Left hindlimb (tissue), 1 donor: Measurements from ENCODE around the gene ARL6IP6.
"Not testable (repeated sequence)": the region's sequence is repeated elsewhere in the genome, so short reads cannot be mapped to it uniquely, and the experiment has no call there.

Source experiments
- DNase-seq: peaks from one replicate; pipeline ENCODE4 v3.0.0-alpha.2; 2018

ARL6IP6 gene

DNA sequence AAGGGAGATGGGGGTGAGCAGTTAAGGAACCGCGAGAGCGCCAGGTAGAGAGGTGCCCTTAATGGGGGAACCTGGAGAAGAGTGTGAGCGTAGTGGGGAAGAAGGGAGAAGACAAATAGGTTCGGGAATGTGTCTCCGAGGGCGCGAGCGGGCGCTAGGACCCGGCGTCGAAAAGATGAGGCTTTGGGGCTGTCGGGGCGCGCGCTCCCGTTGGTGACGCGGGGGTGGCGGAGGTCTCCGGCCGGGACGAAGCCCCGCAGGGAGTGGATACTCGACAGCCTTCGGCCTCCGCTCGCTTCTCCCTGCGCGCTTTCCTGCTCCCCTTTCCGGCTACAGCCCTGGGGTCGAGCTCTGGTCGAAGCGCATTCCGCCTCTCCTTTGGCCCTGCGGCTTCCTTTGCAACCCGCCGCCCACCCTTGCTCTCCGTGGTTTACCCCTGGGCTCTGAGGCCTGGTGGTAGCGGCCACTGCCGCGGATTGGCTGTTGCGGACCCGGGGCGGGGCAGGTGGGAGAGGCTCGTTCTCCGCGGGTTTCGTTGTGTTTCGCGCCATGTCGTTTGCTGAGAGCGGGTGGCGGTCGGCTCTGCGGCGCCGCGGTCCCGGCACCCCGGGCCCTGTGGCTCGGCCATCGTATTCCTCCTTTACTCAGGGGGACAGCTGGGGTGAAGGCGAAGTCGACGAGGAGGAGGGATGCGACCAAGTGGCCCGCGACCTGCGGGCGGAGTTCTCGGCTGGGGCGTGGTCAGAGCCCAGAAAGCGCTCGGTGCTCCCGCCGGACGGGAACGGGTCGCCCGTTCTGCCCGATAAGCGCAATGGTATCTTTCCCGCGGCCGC, at the start of gene ARL6IP6:
Gene ARL6IP6, plus strand, starts transcription at position 545 of the 833 bp plus-strand sequence. Its CDS starts 5 bp downstream, at position 550.
- DNase-seq: peak; percentile 96

DNA sequence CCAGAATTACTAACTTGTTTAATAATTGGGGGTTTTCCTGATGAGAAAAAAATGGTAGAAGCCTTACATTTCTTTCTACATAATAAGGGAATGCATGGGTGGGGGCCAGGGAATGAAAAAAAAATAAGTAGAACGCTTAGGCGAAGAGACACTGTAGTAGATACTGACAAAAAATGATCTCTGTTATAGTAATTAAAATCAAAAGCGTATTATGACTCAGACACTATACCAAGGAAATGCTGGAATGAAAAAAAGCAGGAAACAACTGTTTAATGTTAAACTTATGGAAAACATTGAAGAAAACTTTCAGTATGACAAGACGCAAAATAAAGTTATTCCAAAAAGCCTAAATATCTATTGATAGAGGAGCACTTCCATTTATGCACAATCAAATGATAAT, 44.1 kb upstream of the ARL6IP6 start:
- no peak for DNase-seq

DNA sequence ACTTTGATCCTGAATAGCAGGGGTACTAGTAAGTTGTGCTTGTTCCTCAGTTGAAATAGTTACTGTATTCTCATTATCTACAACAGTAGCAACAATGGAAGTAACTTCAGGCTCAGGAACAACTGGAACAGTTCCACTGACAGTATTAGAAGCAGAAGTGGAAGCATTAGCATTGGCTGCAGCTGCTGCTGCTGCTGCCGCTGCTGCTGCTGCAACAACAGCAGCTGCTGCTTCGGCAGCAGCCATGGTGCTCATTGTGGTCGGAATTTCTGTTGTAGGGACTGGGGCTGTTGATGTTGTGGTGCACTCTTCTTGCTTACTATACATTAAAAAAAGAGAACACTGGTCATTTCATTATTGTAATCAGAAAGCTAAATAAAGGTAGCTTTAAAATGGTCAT, 42.0 kb upstream of the ARL6IP6 start:
- DNase-seq: no peak

DNA sequence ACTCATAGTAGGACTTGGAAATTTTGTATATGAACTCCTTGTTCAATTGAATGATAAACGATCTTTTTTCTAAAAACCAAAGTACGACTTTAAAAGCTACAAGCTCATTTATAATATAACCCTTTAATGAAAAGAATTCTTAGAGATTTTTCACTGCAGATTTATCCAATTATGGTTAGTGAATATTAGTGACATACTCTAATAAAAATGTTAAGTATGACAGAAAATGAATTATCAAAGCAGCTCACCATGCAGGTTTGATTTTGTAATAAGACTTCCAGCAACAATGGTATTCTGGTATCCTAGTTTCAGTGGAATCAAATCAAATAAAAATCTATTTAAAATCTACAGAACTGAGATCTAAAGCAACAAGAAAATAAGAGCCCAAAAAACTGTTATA, 39.6 kb upstream of the ARL6IP6 start:
- DNase-seq: no peak

DNA sequence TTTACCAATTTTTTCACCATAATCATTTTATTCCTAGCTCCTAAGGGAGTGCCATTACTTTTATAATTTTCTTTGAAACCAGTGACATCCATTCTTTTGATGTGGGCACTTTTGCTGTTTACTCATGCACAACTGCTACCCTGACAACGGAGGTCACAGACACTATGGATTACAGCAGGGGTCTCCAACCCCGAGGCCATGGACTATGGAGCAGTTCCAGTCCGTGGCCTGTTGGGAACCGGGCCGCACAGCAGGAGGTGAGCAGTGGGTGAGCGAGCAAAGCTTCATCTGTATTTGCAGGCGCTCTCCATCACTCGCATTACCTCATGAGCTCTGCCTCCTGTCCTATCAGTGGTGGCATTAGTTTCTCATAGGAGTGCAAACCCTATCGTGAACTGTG, 35.8 kb upstream of the ARL6IP6 start:
- DNase-seq: no peak

DNA sequence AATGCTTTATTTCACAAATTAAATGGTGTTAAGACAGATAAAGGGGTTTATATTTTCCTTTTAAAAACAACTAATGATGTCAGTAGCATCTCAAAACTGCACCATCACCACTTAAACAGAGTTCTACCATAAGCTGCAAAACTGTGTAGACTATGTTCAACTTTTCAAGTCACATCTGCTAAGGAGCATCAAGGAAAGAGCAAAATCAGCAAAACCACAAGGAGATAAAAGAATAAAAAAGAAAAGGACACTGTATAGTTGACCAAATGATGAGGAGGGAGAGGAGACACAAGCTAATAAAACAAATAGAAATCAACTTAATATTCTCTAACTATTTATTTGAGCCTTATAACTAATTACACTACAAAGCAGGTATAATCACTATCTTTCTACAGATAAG, 35.0 kb upstream of the ARL6IP6 start:
- no peak for DNase-seq

DNA sequence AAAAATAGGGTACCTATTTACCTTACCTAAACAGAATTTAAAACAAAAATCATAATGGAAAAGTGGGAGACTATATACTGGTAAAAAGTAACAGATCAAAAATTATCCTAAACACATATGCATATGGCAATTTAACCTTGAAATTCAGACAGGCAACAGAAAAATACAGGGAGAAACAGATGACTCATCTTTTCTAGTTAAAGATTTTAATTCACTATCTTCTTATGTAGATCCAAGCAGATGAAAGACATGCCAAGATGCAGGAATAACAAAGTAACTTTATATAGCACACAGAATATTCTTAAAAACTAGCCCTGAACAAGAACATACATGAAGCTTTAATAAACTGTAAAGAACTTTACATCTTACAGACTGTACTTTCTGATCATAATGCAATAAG, 32.1 kb upstream of the ARL6IP6 start:
- no peak for DNase-seq

DNA sequence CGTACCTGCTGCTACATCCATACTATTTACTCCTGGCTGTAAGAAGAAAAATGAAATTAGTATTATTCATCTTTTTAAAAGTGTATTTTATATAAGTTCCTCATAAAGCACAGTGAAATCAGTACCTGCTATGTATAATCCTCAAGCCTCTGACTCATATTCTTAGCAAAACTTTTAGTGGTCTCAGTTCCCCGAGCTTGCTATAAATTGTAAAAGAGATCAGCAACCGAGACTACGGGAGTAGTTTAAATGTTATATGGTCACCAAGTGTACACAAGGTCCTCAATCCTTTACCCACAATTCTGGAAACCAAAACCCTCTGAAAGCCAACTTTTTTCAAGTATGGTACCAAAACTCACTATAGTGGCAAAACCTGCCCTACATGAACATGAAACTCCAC, 25.4 kb upstream of the ARL6IP6 start:
- DNase-seq: no peak

DNA sequence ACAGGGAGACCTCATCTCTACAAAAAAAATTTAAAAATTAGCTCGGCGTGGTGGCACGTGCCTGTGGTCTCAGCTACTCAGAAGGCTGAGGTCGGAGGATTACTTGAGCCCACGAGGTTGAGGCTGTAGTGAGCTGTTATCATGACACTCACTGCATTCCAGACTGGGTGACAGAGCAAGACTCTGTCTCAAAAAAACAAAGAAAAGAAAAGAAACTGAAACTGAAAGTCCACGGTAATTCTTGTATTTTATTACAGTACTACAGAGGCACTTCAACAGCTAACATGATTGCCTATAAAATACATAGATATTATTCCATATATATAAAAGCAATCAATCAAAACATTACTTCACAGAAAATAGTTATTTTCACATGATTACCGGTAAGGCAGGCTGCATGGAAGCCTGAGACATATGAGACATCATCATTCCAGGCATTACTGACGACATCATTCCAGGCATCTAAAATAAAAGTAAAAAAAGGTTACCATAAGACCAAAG, 24.2 kb upstream of the ARL6IP6 start:
- DNase-seq: no peak

DNA sequence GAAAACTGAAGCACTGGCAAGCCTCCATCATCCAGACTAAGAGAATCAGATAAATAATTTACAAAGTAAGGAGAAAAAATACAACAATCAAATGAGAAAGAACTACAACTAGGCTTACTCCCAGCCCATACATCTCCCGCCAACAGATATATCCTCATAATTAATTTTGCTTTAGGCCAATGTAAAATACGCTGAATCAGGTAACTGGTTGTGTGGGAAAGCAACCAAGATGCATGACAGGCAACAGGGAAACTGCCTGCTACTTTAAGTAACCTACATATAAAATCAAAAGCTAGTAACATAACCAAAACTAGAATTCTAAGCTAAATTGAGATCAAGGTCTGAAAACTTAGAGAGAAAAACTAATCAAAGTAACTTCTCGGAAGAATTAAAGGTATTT, 22.7 kb upstream of the ARL6IP6 start:
- no peak for DNase-seq

DNA sequence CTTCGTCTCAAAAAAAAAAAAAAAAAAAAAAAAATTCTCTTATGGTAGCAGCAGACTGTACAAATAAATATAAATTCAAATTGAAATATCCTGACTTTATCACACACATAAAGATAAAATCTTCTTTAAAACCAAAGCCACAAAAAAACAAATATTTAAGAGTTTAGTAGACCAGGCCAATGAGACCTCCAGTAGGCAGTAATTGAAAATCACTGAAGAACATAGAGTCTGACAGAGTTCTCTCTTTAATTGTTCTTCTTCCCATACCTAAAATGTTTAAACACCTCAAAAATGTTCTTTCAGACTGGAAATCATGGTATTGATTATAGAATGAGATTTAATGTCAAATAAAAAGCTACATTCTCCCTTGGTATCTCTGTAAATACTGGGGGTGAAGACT, 21.9 kb upstream of the ARL6IP6 start:
- no peak for DNase-seq

DNA sequence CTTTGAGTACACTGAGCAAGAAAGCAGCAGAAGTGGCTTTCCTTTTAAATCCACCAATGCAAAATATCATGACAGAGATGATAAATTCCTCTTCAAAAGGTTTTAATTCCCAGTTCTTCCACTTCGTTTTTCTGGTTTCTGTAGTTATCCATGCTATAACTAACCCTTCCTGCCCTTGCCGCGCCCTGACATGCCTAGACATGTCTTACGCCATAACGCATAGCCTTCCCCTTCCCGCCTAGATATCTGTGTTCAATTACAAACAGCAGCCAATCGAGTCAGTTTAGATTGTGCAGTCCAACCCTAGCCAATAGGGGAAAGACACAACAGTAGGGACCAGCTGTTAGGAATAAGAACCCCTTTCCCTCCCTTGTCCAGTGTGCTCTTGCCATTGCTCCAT, 17.2 kb upstream of the ARL6IP6 start:
- no peak for DNase-seq

DNA sequence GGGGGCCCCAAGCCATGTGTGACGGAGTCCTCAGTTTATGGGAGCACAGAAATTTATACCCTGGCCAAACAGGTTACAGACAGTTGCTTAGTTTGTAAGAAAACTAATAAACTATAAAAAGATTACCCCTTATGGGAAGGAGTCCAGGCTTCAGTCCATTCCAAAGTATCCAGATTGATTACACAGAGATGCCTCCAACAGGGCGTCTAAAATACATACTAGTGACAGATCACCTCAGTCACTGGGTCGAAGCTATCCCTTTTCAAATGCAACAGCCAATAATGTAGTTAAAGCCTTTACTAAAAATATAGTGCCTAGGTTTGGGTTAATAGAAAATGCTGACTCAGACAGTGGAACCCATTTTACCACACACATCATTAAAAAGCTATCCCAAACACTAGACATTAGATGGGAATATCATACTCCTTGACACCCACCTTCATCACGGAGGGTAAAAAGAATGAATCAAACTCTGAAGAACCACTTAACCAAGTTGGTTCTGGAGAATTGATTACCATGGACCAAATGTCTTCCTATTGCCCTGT, 11.9 kb upstream of the ARL6IP6 start:
- DNase-seq: no peak

DNA sequence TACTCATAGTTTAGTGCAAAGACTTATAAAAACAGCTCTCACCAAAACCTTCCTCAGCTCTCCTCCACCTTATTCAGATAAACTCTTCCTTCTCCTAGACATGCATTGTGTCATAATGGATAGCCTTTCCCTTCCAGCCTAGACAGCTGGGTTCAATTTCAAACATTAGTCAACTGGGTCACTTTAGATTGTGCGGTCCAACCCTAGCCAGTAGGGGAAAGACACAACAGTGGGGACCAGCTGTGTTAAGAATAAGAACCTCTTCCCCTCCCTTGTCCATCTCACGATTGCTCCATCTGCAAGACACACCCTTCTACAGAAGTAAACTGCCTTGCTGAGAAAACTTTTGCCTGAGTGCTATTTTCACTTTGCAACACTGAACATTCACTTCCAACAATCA, 9.7 kb upstream of the ARL6IP6 start:
- DNase-seq: no peak

DNA sequence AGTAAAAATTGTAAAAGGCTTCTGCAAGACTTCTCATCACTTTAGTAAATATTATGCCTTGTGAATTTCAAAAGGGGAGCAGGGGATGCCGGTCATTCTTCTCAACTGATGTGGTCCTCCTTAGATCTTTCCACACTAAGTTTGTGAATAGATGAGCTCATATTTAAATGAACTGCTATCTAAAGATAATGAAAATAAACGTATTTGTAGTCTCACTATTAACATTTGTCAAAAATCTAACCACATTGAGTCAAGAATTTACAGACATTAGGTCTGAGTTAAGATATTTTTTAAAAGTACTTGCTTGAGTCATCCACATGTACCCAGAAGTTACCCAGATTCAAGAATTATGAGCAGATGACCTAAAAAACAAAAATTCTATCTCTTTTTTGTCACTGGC, 7.7 kb upstream of the ARL6IP6 start:
- no peak for DNase-seq

DNA sequence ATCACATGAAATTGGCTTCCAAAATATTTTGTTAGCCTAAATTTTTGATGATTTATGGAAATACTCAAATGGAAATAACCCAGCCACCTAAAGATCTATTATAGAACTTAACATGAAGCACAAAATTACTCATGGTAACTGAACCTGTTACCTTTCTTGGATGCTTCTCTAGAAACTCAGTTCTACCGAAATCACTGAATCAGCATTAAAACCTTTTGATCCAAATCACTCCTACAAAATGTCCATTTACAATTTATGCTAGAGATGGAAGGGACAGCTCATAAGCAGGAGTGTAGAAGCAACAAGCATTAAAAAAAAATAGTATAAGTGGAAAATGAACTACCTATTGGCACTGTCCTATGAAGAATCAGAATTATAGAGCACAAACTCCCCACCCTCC, 3.3 kb upstream of the ARL6IP6 start:
- no peak for DNase-seq

DNA sequence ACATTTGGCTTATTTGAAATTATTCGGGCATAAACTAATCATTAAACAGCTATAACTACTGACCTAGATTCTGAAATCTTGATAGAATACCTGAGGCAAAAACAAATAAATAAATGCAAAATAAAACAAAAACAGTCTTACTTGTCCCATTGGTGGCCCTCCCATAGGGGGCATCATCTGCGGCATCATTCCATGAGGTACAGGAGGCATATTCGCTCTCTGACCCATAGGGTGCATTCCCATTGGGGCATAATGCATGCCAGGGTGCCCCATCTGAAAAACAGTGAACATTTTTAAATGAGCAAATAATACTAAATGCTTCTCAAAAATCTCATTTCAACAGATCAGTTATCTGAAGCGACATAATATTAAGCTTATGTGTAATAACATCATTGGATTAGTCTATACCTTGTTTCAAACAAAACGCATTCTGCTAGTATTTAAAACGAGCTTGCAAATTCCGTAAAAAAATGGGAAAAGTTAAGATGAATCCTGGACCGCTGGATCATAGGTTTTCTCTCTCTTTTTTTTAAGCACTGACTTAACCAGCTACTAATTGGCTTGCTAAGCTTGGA, 2.5 kb upstream of the ARL6IP6 start:
- no peak for DNase-seq

DNA sequence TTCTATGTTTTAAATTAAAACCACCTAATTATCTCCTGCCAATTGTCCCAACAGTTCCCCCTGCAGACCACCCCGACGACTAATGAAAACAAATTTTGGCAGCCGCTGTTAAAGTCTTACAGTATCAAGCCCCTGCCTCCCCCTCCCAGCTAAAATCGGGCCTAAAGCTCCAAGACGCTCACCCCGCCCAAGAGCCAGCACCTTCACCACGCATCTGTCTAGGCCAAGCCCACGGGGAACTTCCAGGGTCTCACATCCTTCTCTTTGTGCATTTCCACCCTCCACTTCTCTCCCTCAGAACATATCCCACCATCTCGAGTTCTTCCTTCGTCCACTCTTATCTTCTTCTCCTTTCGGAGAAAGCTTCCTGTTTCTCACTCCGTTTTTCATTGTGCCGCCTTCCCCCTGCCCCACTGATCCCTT, 1.6 kb upstream of the ARL6IP6 start:
- peak; percentile 40 for DNase-seq

DNA sequence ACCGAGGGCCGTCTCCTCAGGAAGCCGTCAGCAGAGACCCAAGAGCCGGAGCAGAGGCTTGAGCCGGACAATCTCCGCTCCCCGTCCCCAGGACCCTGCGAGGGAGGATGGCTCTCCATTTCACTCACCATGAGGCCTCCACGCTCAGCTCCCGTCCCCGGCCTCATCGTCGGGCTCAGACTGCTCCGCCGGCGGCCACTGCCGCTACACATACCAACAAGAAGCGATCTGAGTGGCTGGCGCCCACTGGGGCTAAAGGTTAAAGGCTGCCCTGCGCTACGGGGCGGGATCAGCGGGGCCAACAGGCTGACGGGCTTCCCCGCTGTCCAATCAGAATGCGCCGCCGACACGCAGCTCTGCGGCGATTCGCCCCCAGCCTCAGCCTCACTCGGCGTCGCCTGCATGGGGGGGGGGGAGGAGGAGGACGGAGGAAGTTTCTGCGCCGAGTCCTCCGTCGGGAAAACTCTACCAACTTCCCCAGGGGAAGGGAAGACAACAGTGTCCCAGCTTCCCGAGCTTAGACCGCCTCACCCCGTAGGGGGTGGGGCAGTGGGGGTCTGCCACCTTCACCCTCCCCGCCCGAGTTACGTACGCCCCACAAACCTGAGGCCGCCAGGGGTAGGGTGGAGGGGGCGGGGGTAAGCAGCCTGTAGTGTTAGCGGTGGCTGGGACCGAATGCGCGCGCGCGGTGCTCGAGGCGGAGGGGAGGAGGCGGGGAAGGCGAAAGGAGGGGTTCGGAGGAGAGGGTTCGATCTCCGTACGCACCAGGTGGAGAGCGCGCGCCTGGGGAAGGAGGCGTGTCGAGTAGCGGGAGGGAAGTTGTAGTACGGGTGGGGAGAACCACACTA, 968 bp upstream of the ARL6IP6 start, which contains the start of gene PRPF40A:
Gene PRPF40A, minus strand, starts transcription at position 234 of the 848 bp plus-strand sequence. Its CDS starts 22 bp downstream, at position 212.
- DNase-seq: peak; percentile 98

DNA sequence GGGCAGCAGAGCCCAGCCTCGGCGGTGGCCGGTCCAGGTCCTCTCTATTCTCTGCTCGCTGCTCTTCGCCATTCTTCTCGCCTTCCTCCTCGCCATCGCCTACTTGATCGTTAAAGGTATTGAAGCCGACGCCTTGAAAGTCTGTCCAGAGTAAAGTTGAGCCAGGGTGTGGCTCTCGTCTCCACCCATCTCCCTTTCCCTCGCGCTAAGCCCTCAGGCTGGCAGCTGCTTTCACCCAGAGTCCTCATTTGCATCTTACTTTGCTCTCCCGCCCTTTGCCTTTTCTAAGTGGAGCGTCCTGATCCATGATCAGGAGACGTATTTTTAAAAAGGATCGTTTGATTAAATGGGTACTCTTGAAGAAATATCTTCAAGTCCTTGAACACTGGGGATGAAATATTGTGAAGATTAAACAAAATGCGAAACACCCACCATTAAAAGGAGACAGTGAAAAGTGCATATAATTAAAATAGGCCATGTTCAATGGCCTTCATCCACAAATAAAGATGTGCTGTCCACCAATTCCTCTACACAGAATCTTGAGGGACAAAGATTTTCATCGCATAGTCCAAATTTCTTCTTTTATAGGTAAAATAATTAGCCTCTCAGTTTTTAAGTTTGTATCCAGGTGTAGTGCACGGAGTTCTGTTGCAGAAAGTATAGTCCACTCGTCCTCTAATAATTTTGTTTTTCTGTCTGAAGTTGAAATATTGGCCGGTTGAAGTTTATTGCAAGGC, 657 bp downstream of the ARL6IP6 start:
- DNase-seq: no peak

DNA sequence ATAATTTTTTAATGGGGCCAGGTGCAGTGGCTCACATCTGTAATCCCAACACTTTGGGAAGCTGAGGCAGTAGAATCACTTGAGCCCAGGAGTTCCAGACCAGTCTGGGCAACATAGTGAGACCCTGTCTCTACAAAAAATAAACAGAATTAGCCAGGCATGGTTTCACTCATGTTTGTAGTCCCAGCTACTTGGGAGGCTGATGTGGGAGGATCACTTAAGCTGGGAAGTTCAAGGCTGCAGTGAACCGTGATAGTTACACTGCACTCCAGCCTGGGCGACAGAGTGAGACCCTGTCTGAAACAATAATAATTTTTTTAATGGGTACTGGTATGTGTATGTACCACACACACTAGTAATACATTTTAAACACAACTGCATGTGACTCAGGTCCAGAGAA, 2.4 kb downstream of the ARL6IP6 start:
- DNase-seq: no peak

DNA sequence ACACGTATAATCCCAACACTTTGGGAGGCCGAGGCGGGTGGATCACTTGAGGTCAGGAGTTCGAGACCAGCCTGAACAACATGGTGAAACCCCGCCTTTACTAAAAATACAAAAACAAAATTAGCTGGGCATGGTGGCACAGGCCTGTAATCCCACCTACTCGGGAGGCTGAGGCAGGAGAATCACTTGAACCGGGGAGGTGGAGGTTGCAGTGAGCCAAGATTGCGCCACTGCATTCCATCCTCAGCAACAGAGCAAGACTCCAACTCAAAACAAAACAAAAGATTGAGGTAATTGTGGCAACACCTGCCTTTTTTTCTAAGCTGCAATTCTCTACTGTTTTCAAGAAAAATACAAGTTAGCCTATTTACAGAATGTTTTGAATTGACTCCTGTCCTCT, 4.2 kb downstream of the ARL6IP6 start:
- DNase-seq: not testable (repeated sequence)
